Choroid plexus epithelial cell (primary cell): ENCODE data around the gene EPB41L4A.

Experiments used
- DNase-seq: peaks from one replicate; pipeline ENCODE4 v3.0.0-alpha.2; 2010; ENCODE audit warnings: low read depth
- H3K4me3 ChIP-seq: 2 replicates; pipeline ENCODE4 v1.5.1; 2011; ENCODE audit warnings: low read depth, mild to moderate bottlenecking, control low read depth, low read length, moderate library complexity
- CTCF ChIP-seq: conservative IDR thresholded peaks from 2 replicates; pipeline ENCODE4 v1.5.1; 2011; ENCODE audit warnings: low read depth, mild to moderate bottlenecking, control low read depth, inconsistent platforms, low read length, moderate library complexity

Gene EPB41L4A

GRCh38 chr5:112149727-112150126, 269.4 kb downstream of the EPB41L4A start:
- no peak for DNase-seq
- no peak overlapping the region for H3K4me3 ChIP-seq
- TF ChIP-seq CTCF: no peak

GRCh38 chr5:112146323-112147226, 272.5 kb downstream of the EPB41L4A start:
- DNase-seq: peak; percentile 94
- H3K4me3 ChIP-seq: no peak overlapping the region
- TF ChIP-seq CTCF: peak; percentile 77

GRCh38 chr5:112143690-112144089, 275.4 kb downstream of the EPB41L4A start:
- TF ChIP-seq CTCF: no peak
- peak; percentile 23 for DNase-seq
- no peak overlapping the region for H3K4me3 ChIP-seq

- no peak for TF ChIP-seq CTCF
- DNase-seq: peak; percentile 43
- H3K4me3 ChIP-seq: no peak overlapping the region
Measured at GRCh38 chr5:112142769-112143270, 276.3 kb downstream of the EPB41L4A start.

GRCh38 chr5:112141582-112141981, 277.5 kb downstream of the EPB41L4A start:
- TF ChIP-seq CTCF: no peak
- DNase-seq: no peak

GRCh38 chr5:112138526-112138925, 280.6 kb downstream of the EPB41L4A start:
- no peak for DNase-seq
- no peak overlapping the region for H3K4me3 ChIP-seq
- TF ChIP-seq CTCF: no peak

More at GRCh38 chr5:112141582-112141981, 277.5 kb downstream of the EPB41L4A start:
- H3K4me3 ChIP-seq: no peak overlapping the region
